Mesendoderm (in vitro differentiated cells): Measurements from ENCODE around the gene GSG1.

Source experiments
- DNase-seq: peaks from one replicate; pipeline ENCODE4 v3.0.0; 2013
- H2AK5ac ChIP-seq: 2 replicates; pipeline ENCODE4 v1.6.1; 2013; ENCODE audit warnings: low read length, inconsistent platforms
- H2BK120ac ChIP-seq: 2 replicates; pipeline ENCODE4 v1.6.1; 2013; ENCODE audit warnings: low read depth, mild to moderate bottlenecking, low read length, moderate library complexity, mixed read lengths
- H2BK15ac ChIP-seq: replicated peaks from 2 replicates; pipeline ENCODE4 v1.6.1; 2013; ENCODE audit warnings: low read depth, mild to moderate bottlenecking, moderate library complexity
- H2BK5ac ChIP-seq: 2 replicates; pipeline ENCODE4 v1.6.1; 2013; ENCODE audit warnings: low read length, inconsistent platforms
- H3K18ac ChIP-seq: 2 replicates; pipeline ENCODE4 v1.6.1; 2013; ENCODE audit warnings: mild to moderate bottlenecking, low read length, mixed read lengths
- H3K23ac ChIP-seq: one replicate; pipeline ENCODE4 v1.6.1; 2013; ENCODE audit warnings: low read length
- H3K27ac ChIP-seq: 2 replicates; pipeline ENCODE4 v1.5.1; 2013; ENCODE audit warnings: low read depth, mild to moderate bottlenecking, inconsistent platforms, low read length, moderate library complexity
- H3K27me3 ChIP-seq: 2 replicates; pipeline ENCODE4 v1.6.1; 2013; ENCODE audit warnings: low read length, control low read depth, mild to moderate bottlenecking, inconsistent platforms; ENCODE audit not compliant: insufficient read depth, poor library complexity
- H3K36me3 ChIP-seq: 2 replicates; pipeline ENCODE4 v1.6.1; 2013; ENCODE audit warnings: low read length, inconsistent platforms; ENCODE audit not compliant: control insufficient read depth, insufficient read depth
- H3K4ac ChIP-seq: one replicate; pipeline ENCODE4 v1.6.1; 2013; ENCODE audit warnings: low read depth, mild to moderate bottlenecking, low read length, moderate library complexity
- H3K4me1 ChIP-seq: 2 replicates; pipeline ENCODE4 v1.6.1; 2013; ENCODE audit warnings: low read depth, low read length, inconsistent platforms; ENCODE audit not compliant: control insufficient read depth
- H3K4me2 ChIP-seq: 2 replicates; pipeline ENCODE4 v1.6.1; 2013; ENCODE audit warnings: low read length
- H3K4me3 ChIP-seq: 2 replicates; pipeline ENCODE4 v1.5.1; 2013; ENCODE audit warnings: mild to moderate bottlenecking, low read length
- H3K56ac ChIP-seq: one replicate; pipeline ENCODE4 v1.6.1; 2013; ENCODE audit warnings: low read length
- H3K79me1 ChIP-seq: 2 replicates; pipeline ENCODE4 v1.6.1; 2013; ENCODE audit warnings: low read length, inconsistent platforms
- H3K79me2 ChIP-seq: 2 replicates; pipeline ENCODE4 v1.6.1; 2013; ENCODE audit warnings: mild to moderate bottlenecking, low read length; ENCODE audit not compliant: control insufficient read depth, insufficient read depth
- H3K9ac ChIP-seq: 2 replicates; pipeline ENCODE4 v1.6.1; 2013; ENCODE audit warnings: low read length, inconsistent platforms
- H4K5ac ChIP-seq: one replicate; pipeline ENCODE4 v1.6.1; 2013; ENCODE audit warnings: low read length
- H4K8ac ChIP-seq: one replicate; pipeline ENCODE4 v1.6.1; 2013; ENCODE audit warnings: low read depth, mild to moderate bottlenecking, control low read depth, low read length, moderate library complexity
- WGBS: extraction: QIAGEN DNeasy Blood & Tissue Kit; methylation state at CpG from one replicate; pipeline ENCODE4 v1.1.7; 2013; ENCODE audit warnings: low lambda C conversion rate, missing lambda C conversion rate; ENCODE audit not compliant: insufficient coverage; ENCODE audit errors: extremely low coverage; 5-methylcytosine and 5-hydroxymethylcytosine counted together

The GSG1 gene

GRCh38 chr12:13079440-13079906 lies 24.0 kb downstream of the GSG1 start:
- Histone ChIP-seq H3K18ac (no peak overlapping the region), H3K23ac (no peak overlapping the region), H2BK120ac (no peak overlapping the region), H3K79me1 (no peaks in the 10 kb centered on the region), H3K4me1 (no peaks in the 10 kb centered on the region), H3K36me3 (no peaks in the 10 kb centered on the region), H3K27ac (no peak overlapping the region), H3K4me3 (no peak overlapping the region), H2BK15ac (no peak overlapping the region), H3K56ac (no peak overlapping the region), H3K9ac (no peak overlapping the region), H3K4me2 (no peak overlapping the region), H3K4ac (no peak overlapping the region), H2BK5ac (no peak overlapping the region), H3K27me3 (no peaks in the 10 kb centered on the region), H3K79me2 (no peaks in the 10 kb centered on the region), H4K8ac (no peak overlapping the region), H2AK5ac (no peak overlapping the region), H4K5ac (no peak overlapping the region)
- DNase-seq, result peak; percentile 80
- WGBS, result no CpG with 5 or more reads among the region's 8 CpGs

- H4K5ac ChIP-seq, result no peak overlapping the region
- H3K79me1 ChIP-seq, result no peaks in the 10 kb centered on the region
- no peak overlapping the region for H3K18ac ChIP-seq
- no peak overlapping the region for H3K9ac ChIP-seq
- no peak overlapping the region for H3K27ac ChIP-seq
- no peak overlapping the region for H2AK5ac ChIP-seq
- H2BK15ac ChIP-seq, result no peak overlapping the region
- no CpG with 5 or more reads among the region's 12 CpGs for WGBS
- no peak overlapping the region for H3K4ac ChIP-seq
- peaks cover 1% of the 10 kb centered on the region for H3K36me3 ChIP-seq
- DNase-seq, result no peak
- H2BK120ac ChIP-seq, result no peak overlapping the region
- H3K79me2 ChIP-seq, result no peaks in the 10 kb centered on the region
- H3K27me3 ChIP-seq, result no peaks in the 10 kb centered on the region
- no peak overlapping the region for H3K56ac ChIP-seq
- H4K8ac ChIP-seq, result no peak overlapping the region
- H3K4me3 ChIP-seq, result no peak overlapping the region
- no peak overlapping the region for H3K4me2 ChIP-seq
- no peak overlapping the region for H3K23ac ChIP-seq
- no peak overlapping the region for H2BK5ac ChIP-seq
- H3K4me1 ChIP-seq, result no peaks in the 10 kb centered on the region
Observed at GRCh38 chr12:13075786-13076570, 27.5 kb downstream of the GSG1 start.

DNA sequence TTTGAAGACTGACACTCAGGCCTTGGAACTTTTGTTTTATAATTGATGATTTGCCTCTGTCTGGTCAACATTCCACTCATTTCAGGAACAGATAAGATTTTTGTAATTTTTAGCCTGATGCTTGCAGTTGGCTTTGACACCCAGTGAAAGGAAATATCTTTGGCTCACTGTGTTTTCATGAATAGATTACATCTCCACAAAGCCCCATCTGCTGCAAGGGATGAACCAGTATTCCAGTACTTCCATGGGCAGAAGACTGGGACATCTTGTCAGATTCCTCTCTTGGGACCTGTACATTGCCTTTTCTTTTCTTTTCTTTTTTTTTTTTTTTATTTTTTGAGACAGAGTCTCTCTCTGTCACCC lies 28.4 kb downstream of the GSG1 start:
- no peak overlapping the region for H3K4ac ChIP-seq
- peaks cover 1% of the 10 kb centered on the region for H3K36me3 ChIP-seq
- H3K18ac ChIP-seq, result no peak overlapping the region
- no peak overlapping the region for H3K27ac ChIP-seq
- no peaks in the 10 kb centered on the region for H3K79me1 ChIP-seq
- no peak overlapping the region for H2BK15ac ChIP-seq
- H3K4me2 ChIP-seq, result no peak overlapping the region
- no peak overlapping the region for H2BK5ac ChIP-seq
- H3K9ac ChIP-seq, result no peak overlapping the region
- H3K27me3 ChIP-seq, result no peaks in the 10 kb centered on the region
- H4K8ac ChIP-seq, result no peak overlapping the region
- H3K23ac ChIP-seq, result no peak overlapping the region
- no peaks in the 10 kb centered on the region for H3K79me2 ChIP-seq
- H3K4me1 ChIP-seq, result no peaks in the 10 kb centered on the region
- no peak overlapping the region for H2BK120ac ChIP-seq
- H4K5ac ChIP-seq, result no peak overlapping the region
- H3K56ac ChIP-seq, result no peak overlapping the region
- no peak overlapping the region for H2AK5ac ChIP-seq
- no peak overlapping the region for H3K4me3 ChIP-seq
- no peak for DNase-seq

- Histone ChIP-seq H3K4ac (no peak overlapping the region), H4K8ac (no peak overlapping the region), H2BK15ac (no peak overlapping the region), H2BK5ac (no peak overlapping the region), H3K27ac (no peak overlapping the region), H3K27me3 (no peaks in the 10 kb centered on the region), H3K9ac (no peak overlapping the region), H3K4me1 (no peaks in the 10 kb centered on the region), H4K5ac (no peak overlapping the region), H3K4me3 (no peak overlapping the region), H3K4me2 (no peak overlapping the region), H3K79me2 (no peaks in the 10 kb centered on the region), H3K56ac (no peak overlapping the region), H2BK120ac (no peak overlapping the region), H3K18ac (no peak overlapping the region), H3K36me3 (peaks cover 1% of the 10 kb centered on the region), H3K79me1 (no peaks in the 10 kb centered on the region), H2AK5ac (no peak overlapping the region), H3K23ac (no peak overlapping the region)
- WGBS, result no CpG with 5 or more reads among the region's 3 CpGs
- no peak for DNase-seq
Observed at GRCh38 chr12:13074396-13075117, 28.9 kb downstream of the GSG1 start.

GRCh38 chr12:13073173-13073572 lies 30.3 kb downstream of the GSG1 start:
- Histone ChIP-seq H3K79me2 (no peaks in the 10 kb centered on the region), H3K79me1 (no peaks in the 10 kb centered on the region), H3K4me2 (no peak overlapping the region), H3K27me3 (no peaks in the 10 kb centered on the region), H3K27ac (no peak overlapping the region), H3K4me3 (no peak overlapping the region), H4K5ac (no peak overlapping the region), H3K23ac (no peak overlapping the region), H4K8ac (no peak overlapping the region), H3K56ac (no peak overlapping the region), H3K4me1 (no peaks in the 10 kb centered on the region), H2BK15ac (no peak overlapping the region), H3K18ac (no peak overlapping the region), H3K36me3 (peaks cover 1% of the 10 kb centered on the region), H3K9ac (no peak overlapping the region), H2BK120ac (no peak overlapping the region), H2BK5ac (no peak overlapping the region), H2AK5ac (no peak overlapping the region), H3K4ac (no peak overlapping the region)
- no peak for DNase-seq
- WGBS, result no CpG with 5 or more reads among the region's 3 CpGs
